Caco-2 (cell line): Measurements from ENCODE around the gene PCNP. TPM values are rescaled to one million over a fixed set of nuclear protein-coding genes. Genes with fewer than 3 reads are reported as not detected.
"Not testable (repeated sequence)": the region's sequence is repeated elsewhere in the genome, so short reads cannot be mapped to it uniquely, and the experiment has no call there.

Source experiments
- BruUV-seq: library from RNA; stranded (reverse); fragments of 400-500 nt; replicated peaks from 2 replicates; lab custom pipeline; 2021; lab: Mats Ljungman, UMichigan
- CTCF ChIA-PET: fragments of 300-600 bp; sonication (Branson Sonifier 250); formaldehyde crosslinking; loops from one replicate; lab custom pipeline; 2022; ENCODE audit warnings: antibody characterized with exemption; lab: Charles Lee
- POLR2A ChIA-PET: fragments of 300-600 bp; sonication (Branson Sonifier 250); formaldehyde crosslinking; loops from one replicate; lab custom pipeline; 2022; ENCODE audit warnings: antibody characterized with exemption; lab: Charles Lee
- DNase-seq, 2 experiments: peaks; one replicate each; pipeline versions ENCODE4 v3.0.0 to v3.0.0-alpha.2; 2020 to 2022
- H3K27me3 ChIP-seq: replicated peaks from 2 replicates; pipeline ENCODE4 v1.6.0; 2011; ENCODE audit warnings: low read length; ENCODE audit not compliant: control insufficient read depth, insufficient read depth
- H3K36me3 ChIP-seq: 2 replicates; pipeline ENCODE4 v1.5.1; 2011; ENCODE audit warnings: low read length; ENCODE audit not compliant: control insufficient read depth, insufficient read depth
- H3K4me1 ChIP-seq: fragments of 250-450 bp; sonication (Bioruptor Pico); 2 replicates; pipeline ENCODE4 v1.5.1; 2020; ENCODE audit warnings: mild to moderate bottlenecking
- H3K4me3 ChIP-seq: 2 replicates; pipeline ENCODE4 v1.5.1; 2011; ENCODE audit warnings: low read depth, mild to moderate bottlenecking, control low read depth, low read length
- H3K9me3 ChIP-seq: fragments of 250-450 bp; sonication (Bioruptor Pico); 2 replicates; pipeline ENCODE4 v1.5.1; 2020; ENCODE audit warnings: mild to moderate bottlenecking, moderate library complexity
- H3K27ac Mint-ChIP-seq: one replicate; pipeline ENCODE4 v1.8.0; 2022; ENCODE audit warnings: mixed read lengths; ENCODE audit not compliant: unreplicated experiment
- H3K27me3 Mint-ChIP-seq: one replicate; pipeline ENCODE4 v1.8.0; 2022; ENCODE audit warnings: mixed read lengths; ENCODE audit not compliant: insufficient read depth, unreplicated experiment
- H3K36me3 Mint-ChIP-seq: one replicate; pipeline ENCODE4 v1.8.0; 2022; ENCODE audit warnings: mild to moderate bottlenecking, mixed read lengths; ENCODE audit not compliant: insufficient read depth, unreplicated experiment
- H3K4me1 Mint-ChIP-seq: one replicate; pipeline ENCODE4 v1.8.0; 2022; ENCODE audit warnings: low read depth, mixed read lengths; ENCODE audit not compliant: unreplicated experiment
- H3K4me3 Mint-ChIP-seq: one replicate; pipeline ENCODE4 v1.8.0; 2022; ENCODE audit warnings: mild to moderate bottlenecking, moderate library complexity, mixed read lengths; ENCODE audit not compliant: unreplicated experiment
- H3K9me3 Mint-ChIP-seq: one replicate; pipeline ENCODE4 v1.8.0; 2022; ENCODE audit warnings: mixed read lengths; ENCODE audit not compliant: unreplicated experiment
- CTCF ChIP-seq, 2 experiments: fragments of 200-600 bp in 1 of 2; IDR thresholded peaks; 1 replicate in 1 of 2; 2 replicates in 1 of 2; pipeline versions ENCODE4 v1.5.1 to v1.8.0; 2011 to 2022; ENCODE audit warnings: antibody characterized with exemption in 1 of 2, control low read depth in 1 of 2, inconsistent platforms in 1 of 2, low read depth in 1 of 2, low read length in 1 of 2, mild to moderate bottlenecking in 1 of 2, moderate library complexity in 1 of 2; ENCODE audit not compliant: insufficient read depth in 1 of 2, severe bottlenecking in 1 of 2, unreplicated experiment in 1 of 2
- intact Hi-C: fragments of 100-400 bp; cut with micrococcal nuclease; formaldehyde crosslinking; loops from one replicate; pipeline ENCODE4 v1.10.0; 2022; ENCODE audit not compliant: unreplicated experiment
- total RNA-seq: library from RNA; stranded (reverse); gene quantifications from 2 replicates; pipeline ENCODE4 v1.2.3, GENCODE V29; 2022

The PCNP gene
- total RNA-seq, 1 experiment from 2014 or later, result 141 TPM

- POLR2A ChIA-PET, H3K9me3 ChIP-seq, H3K4me1 Mint-ChIP-seq, H3K4me1 ChIP-seq, BruUV-seq, H3K36me3 Mint-ChIP-seq, intact Hi-C loops, H3K4me3 ChIP-seq, H3K27me3 ChIP-seq, CTCF ChIA-PET, H3K27me3 Mint-ChIP-seq, H3K4me3 Mint-ChIP-seq, DNase-seq, H3K36me3 ChIP-seq, H3K9me3 Mint-ChIP-seq, H3K27ac Mint-ChIP-seq: not testable (repeated sequence)
These were observed 20.6 kb upstream of the PCNP start for GRCh38 chr3:101553381-101553780.

DNA sequence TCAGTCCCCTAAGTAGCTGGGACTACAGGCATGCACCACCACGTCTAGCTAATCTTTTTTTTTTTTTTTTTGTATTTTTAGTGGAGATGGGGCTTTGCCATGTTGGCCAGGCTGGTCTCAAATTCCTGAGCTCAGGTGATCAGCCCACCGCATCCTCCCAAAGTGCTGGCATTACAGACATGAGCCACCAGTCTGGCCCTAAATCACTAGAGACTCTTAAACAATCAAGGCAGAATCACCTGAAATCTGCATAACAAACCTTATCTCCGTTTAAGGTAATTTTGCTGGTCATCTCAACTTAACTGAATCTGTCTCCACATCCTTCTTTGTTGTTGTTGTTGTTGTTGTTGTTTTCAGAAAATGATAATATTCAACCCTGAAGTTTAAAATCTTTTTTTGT lies 17.9 kb upstream of the PCNP start:
- H3K27me3 Mint-ChIP-seq, result no peaks in the 10 kb centered on the region
- ChIA-PET POLR2A (no interaction called here), CTCF (no interaction called here)
- H3K27ac Mint-ChIP-seq, result no peak overlapping the region
- no peaks in the 10 kb centered on the region for H3K4me1 ChIP-seq
- H3K4me1 Mint-ChIP-seq, result no peaks in the 10 kb centered on the region
- intact Hi-C loops, result no loop called here
- no peaks in the 10 kb centered on the region for H3K27me3 ChIP-seq
- no peaks in the 10 kb centered on the region for H3K36me3 ChIP-seq
- H3K9me3 ChIP-seq, result no peaks in the 10 kb centered on the region
- H3K4me3 Mint-ChIP-seq, result no peak overlapping the region
- DNase-seq, result no peak
- H3K36me3 Mint-ChIP-seq, result no peaks in the 10 kb centered on the region
- no TSS peak for BruUV-seq
- H3K9me3 Mint-ChIP-seq, result no peaks in the 10 kb centered on the region
- H3K4me3 ChIP-seq, result no peak overlapping the region
- no peak for TF ChIP-seq CTCF (IDR thresholded peaks at IDR 0.05; ENCODE audit: insufficient read depth in 1 of 2, low read depth in 1 of 2, low read length in 1 of 2, severe bottlenecking in 1 of 2, unreplicated experiment in 1 of 2)

DNA sequence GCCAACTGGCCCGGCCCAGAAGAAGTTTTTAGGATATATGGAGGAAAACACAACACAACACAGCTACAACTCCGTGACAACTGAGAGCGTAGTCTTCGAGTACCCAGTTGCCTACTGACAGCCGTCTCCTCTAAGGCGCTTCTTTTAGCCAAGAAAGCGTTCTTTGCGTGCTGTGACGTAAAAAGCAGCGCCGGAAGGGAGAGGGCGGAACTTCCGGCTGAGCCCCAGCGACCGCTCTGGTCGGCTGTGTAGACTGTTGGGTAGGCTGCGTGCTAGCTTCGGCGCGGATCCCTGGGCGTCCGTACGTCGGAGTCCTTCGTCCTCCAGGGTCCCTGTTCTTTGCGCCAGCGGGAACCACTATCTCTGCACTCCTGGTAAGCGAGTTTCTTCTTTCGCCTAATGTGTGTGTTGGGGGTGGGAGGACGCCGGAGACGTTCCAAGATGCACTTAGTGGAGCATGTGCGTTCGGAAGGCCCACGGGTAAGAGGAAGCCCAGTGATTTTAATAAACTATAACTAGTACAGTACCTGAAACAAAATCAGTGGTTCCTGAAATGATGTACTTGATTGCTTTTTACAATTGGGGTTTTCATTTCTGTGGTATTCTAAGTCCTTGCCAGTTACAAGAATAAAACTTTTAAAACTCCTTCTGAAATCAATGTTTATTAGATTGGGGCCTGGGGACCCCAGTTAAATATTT lies 12.2 kb upstream of the PCNP start, which contains the start of gene TRMT10C:
TSS of gene TRMT10C (plus strand) at position 239 of the 699 bp plus-strand sequence. CDS start 2,914 bp downstream, outside the sequence.
- Mint-ChIP-seq H3K4me3 (peak within 1 kb of the TSS; percentile 83), H3K36me3 (peaks cover 39% of the 10 kb centered on the region), H3K27ac (peak within 1 kb of the TSS; percentile 87), H3K9me3 (no peaks in the 10 kb centered on the region), H3K27me3 (no peaks in the 10 kb centered on the region), H3K4me1 (no peaks in the 10 kb centered on the region)
- H3K4me1 ChIP-seq, result no peaks in the 10 kb centered on the region; the same call in 1 of the 2 replicates
- H3K36me3 ChIP-seq, result no peaks in the 10 kb centered on the region
- ChIA-PET POLR2A (interaction anchor here (0.8 to 2.3 kb wide), 3 partner anchors 12 to 66 kb away, joined by 3 to 34 read pairs (median 4); partner anchors contain the start of gene PCNP), CTCF (no interaction called here)
- DNase-seq, result peak; percentile 91
- TF ChIP-seq CTCF (IDR thresholded peaks at IDR 0.05; ENCODE audit: insufficient read depth in 1 of 2, low read depth in 1 of 2, low read length in 1 of 2, severe bottlenecking in 1 of 2, unreplicated experiment in 1 of 2), result no peak
- H3K4me3 ChIP-seq, result peak within 1 kb of the TSS; percentile 91
- BruUV-seq, result TSS peak; percentile 71
- no peaks in the 10 kb centered on the region for H3K9me3 ChIP-seq
- no peaks in the 10 kb centered on the region for H3K27me3 ChIP-seq
- intact Hi-C loops, result loop anchor here (1.0 kb wide), 3 partner anchors 12 to 125 kb away; partner anchors contain the start of gene RPL24
